GM23248 (cell line): ENCODE measurements around the gene METTL25B. TPM values are rescaled to one million over a fixed set of nuclear protein-coding genes. Genes with fewer than 3 reads are reported as not detected.

ENCODE experiments used
- DNase-seq: peaks from one replicate; pipeline ENCODE4 v3.0.0-alpha.2; 2015
- H2AFZ ChIP-seq: fragments of 200-600 bp; sonication (generic); 2 replicates; pipeline ENCODE4 v1.6.1; 2016; ENCODE audit warnings: antibody characterized with exemption
- H3F3A ChIP-seq: fragments of 200-600 bp; sonication (generic); 2 replicates; pipeline ENCODE4 v1.6.1; 2016; ENCODE audit warnings: mild to moderate bottlenecking, antibody characterized with exemption, mixed run types; ENCODE audit not compliant: insufficient read depth
- H3K27ac ChIP-seq: fragments of 200-600 bp; sonication (generic); 2 replicates; pipeline ENCODE4 v1.5.1; 2016; ENCODE audit warnings: mild to moderate bottlenecking
- H3K27me3 ChIP-seq: fragments of 200-600 bp; sonication (generic); replicated peaks from 2 replicates; pipeline ENCODE4 v1.6.1; 2016; ENCODE audit warnings: mild to moderate bottlenecking; ENCODE audit not compliant: insufficient read depth
- H3K36me3 ChIP-seq: fragments of 200-600 bp; sonication (generic); 2 replicates; pipeline ENCODE4 v1.6.1; 2016; ENCODE audit warnings: low read depth, mild to moderate bottlenecking
- H3K4me1 ChIP-seq: fragments of 200-600 bp; sonication (generic); 2 replicates; pipeline ENCODE4 v1.6.1; 2016; ENCODE audit warnings: mild to moderate bottlenecking; ENCODE audit not compliant: insufficient read depth
- H3K4me2 ChIP-seq: fragments of 200-600 bp; sonication (generic); one replicate; pipeline ENCODE4 v1.6.1; 2016; ENCODE audit warnings: mild to moderate bottlenecking; ENCODE audit not compliant: unreplicated experiment
- H3K4me3 ChIP-seq: fragments of 200-600 bp; sonication (generic); 2 replicates; pipeline ENCODE4 v1.5.1; 2016; ENCODE audit warnings: mild to moderate bottlenecking
- H3K79me2 ChIP-seq: fragments of 200-600 bp; sonication (generic); 2 replicates; pipeline ENCODE4 v1.6.1; 2016; ENCODE audit warnings: mild to moderate bottlenecking; ENCODE audit not compliant: insufficient read depth
- H3K9ac ChIP-seq: fragments of 200-600 bp; sonication (generic); 2 replicates; pipeline ENCODE4 v1.6.1; 2016; ENCODE audit warnings: mild to moderate bottlenecking
- H3K9me2 ChIP-seq: fragments of 200-600 bp; sonication (generic); 2 replicates; pipeline ENCODE4 v1.6.1; 2016; ENCODE audit warnings: mixed run types, mild to moderate bottlenecking, moderate library complexity; ENCODE audit not compliant: insufficient read depth
- H3K9me3 ChIP-seq: fragments of 200-600 bp; sonication (generic); one replicate; pipeline ENCODE4 v1.6.1; 2017; ENCODE audit warnings: low read depth
- H4K20me1 ChIP-seq: fragments of 200-600 bp; sonication (generic); 2 replicates; pipeline ENCODE4 v1.6.0; 2016; ENCODE audit not compliant: insufficient read depth
- EZH2 ChIP-seq: fragments of 200-600 bp; sonication (generic); IDR thresholded peaks from 2 replicates; pipeline ENCODE4 v1.6.1; 2018; ENCODE audit warnings: antibody characterized with exemption, mild to moderate bottlenecking; ENCODE audit not compliant: insufficient read depth, poor library complexity, severe bottlenecking
- EZH2phosphoT487 ChIP-seq: fragments of 200-600 bp; sonication (generic); IDR thresholded peaks from 2 replicates; pipeline ENCODE4 v1.6.1; 2018; ENCODE audit warnings: antibody characterized with exemption, moderate library complexity, mild to moderate bottlenecking, low read depth; ENCODE audit not compliant: insufficient read depth
- WGBS, 2 experiments: methylation state at CpG; one replicate each; pipeline ENCODE4 v1.1.6; 2015 to 2017; ENCODE audit warnings: low lambda C conversion rate in 2 of 2, low coverage in 1 of 2; ENCODE audit errors: missing lambda C conversion rate in 2 of 2; 5-methylcytosine and 5-hydroxymethylcytosine counted together
- in situ Hi-C: fragments of 300-500 bp; cut with MboI; formaldehyde crosslinking; loops from 2 replicates; pipeline ENCODE4 v1.15.0; 2020
- polyA plus RNA-seq: library from polyadenylated mRNA; unstranded; fragments of >200 nt; fragmentation: Nextera tagmentation; extraction: Ambion mirVana; gene quantifications from 2 replicates; pipeline ENCODE4 v1.2.1, GENCODE V29; 2016
- total RNA-seq: library from RNA; depleted of rRNA; stranded (reverse); fragments of >200 nt; shearing (Covaris generic); gene quantifications from 2 replicates; pipeline ENCODE4 v1.2.3, GENCODE V29; 2014

The METTL25B gene
- total and polyA plus RNA-seq, 2 experiments from 2014 or later: 4.5 to 7.4 TPM

DNA sequence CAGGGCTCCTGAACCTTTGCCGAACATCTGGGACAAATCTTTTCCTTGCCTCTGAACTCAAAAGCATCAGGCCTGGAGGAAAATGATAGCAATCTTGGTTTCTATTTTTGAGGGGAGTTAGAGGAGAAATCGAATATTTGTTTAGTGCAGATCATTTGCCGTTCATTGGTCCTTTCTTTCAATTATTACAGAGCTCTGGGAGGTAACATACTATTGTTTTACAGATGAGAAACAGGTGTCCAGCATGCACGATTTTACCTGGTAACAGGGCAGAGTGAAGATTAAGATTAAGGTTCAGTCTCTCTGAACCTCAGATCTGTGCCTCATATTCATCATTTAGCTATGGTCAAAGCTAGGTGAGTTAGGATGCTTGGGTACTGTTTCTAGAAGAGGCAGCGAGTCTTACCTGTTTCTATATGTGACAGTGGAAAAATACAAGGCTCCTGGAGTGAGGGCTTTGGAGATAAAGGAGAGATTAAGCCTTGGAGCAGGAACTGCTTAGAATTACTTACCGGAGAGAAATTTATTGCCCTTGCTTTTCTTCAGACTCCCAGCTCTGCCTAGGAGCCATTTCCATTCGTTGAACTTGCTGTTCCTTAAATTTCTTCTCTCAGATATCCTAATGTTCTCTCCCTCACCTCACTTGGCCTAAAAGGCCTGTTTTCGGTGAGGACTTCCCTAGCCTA is 40.5 kb downstream of the METTL25B start:
- Histone ChIP-seq H3K9me2 (no peaks in the 10 kb centered on the region), H3K4me3 (peak overlapping the region; percentile 100), H3K27ac (peak overlapping the region; percentile 93), H3K4me2 (peak overlapping the region; percentile 92), H3K9ac (peak overlapping the region; percentile 100), H3K79me2 (peaks cover 77% of the 10 kb centered on the region), H3K36me3 (peaks cover 13% of the 10 kb centered on the region; the same call in 1 of the 2 replicates), H3K9me3 (no peaks in the 10 kb centered on the region), H3K4me1 (peaks cover 30% of the 10 kb centered on the region), H4K20me1 (no peaks in the 10 kb centered on the region), H3F3A (no peaks in the 10 kb centered on the region; the same call in 1 of the 2 replicates), H3K27me3 (no peaks in the 10 kb centered on the region), H2AFZ (no peak overlapping the region)
- DNase-seq: no peak
- 13 to 17% methylated on average over 8 of the region's 8 CpGs for WGBS, 2 experiments
- TF ChIP-seq EZH2phosphoT487: no peak
- no peak for TF ChIP-seq EZH2
- in situ Hi-C loops: no loop called here

DNA sequence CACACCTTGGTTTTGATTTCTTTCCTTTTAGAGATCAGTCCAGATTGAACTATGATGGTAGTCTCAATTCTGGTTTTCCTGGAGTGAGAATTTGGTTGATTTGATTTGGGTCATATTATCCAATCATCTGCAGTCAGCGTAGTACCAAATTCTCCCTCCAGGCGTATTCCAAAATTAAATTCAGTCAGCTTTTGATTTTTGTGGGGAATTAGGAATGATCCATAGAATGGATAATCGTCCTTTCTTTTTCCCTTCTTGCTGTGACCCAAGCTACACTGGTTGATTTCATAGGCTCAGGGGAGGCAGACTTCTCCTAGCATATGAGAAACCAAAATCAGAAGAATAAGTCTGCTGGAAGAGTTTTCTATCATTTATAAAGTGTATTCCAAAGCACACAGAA is 44.0 kb downstream of the METTL25B start:
- 74 to 80% methylated on average over 3 of the region's 3 CpGs for WGBS, 2 experiments
- H3K27me3 ChIP-seq: no peaks in the 10 kb centered on the region
- no peak overlapping the region for H3K27ac ChIP-seq
- no peak overlapping the region for H3K9ac ChIP-seq
- H3K36me3 ChIP-seq: peaks cover 13% of the 10 kb centered on the region; the same call in 1 of the 2 replicates
- no peak overlapping the region for H2AFZ ChIP-seq
- peaks cover 97% of the 10 kb centered on the region for H3K79me2 ChIP-seq
- in situ Hi-C loops: no loop called here
- TF ChIP-seq EZH2phosphoT487 (no peak), EZH2 (no peak)
- H4K20me1 ChIP-seq: peaks cover 10% of the 10 kb centered on the region
- no peaks in the 10 kb centered on the region for H3K9me3 ChIP-seq
- H3K4me3 ChIP-seq: no peak overlapping the region
- H3F3A ChIP-seq: peaks cover 9% of the 10 kb centered on the region; the same call in 1 of the 2 replicates
- no peaks in the 10 kb centered on the region for H3K9me2 ChIP-seq
- H3K4me2 ChIP-seq: no peak overlapping the region
- no peak for DNase-seq
- H3K4me1 ChIP-seq: peaks cover 31% of the 10 kb centered on the region

DNA sequence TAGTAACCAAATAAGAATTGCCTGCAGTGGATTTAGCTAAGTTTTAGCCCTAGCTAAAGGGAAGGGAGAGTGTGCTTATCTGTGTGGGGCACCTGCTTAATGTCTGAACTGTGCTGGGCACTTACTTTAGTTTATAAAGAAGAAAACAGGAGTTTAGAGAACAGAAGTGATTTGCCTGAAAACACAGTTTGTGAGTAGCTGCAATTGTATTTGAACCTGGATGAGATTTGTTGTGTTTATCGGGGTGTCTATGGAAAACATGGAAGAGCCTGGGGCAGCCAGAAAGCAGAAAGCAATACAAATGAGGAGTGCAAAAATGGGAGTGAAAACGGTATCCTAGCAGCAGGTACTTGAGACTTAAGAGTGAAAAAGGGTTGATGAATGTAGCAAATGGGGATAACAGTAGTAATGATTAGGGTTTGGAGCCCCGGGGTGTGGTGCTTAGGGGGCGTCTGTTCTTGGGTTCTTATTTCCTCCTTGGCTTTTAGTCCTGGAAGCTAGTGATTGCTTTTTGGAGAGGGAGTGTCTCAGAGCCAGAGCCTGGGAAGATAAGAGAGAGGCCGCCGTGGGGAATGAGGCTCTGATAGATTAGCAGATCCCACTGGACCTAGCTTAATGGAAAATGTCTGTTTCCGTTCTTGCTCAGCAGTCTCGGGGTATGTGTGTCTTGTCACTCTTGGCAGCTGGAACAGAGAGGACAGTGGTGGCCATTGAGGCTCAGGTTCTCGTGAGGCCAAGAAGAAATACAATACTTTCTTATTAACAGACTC is 44.6 kb downstream of the METTL25B start:
- no peak for DNase-seq
- H3K4me2 ChIP-seq: no peak overlapping the region
- H3K79me2 ChIP-seq: peaks cover 98% of the 10 kb centered on the region
- H3K9me2 ChIP-seq: no peaks in the 10 kb centered on the region
- no peaks in the 10 kb centered on the region for H3K9me3 ChIP-seq
- TF ChIP-seq EZH2: no peak
- peaks cover 16% of the 10 kb centered on the region for H4K20me1 ChIP-seq
- H2AFZ ChIP-seq: no peak overlapping the region
- H3F3A ChIP-seq: peaks cover 9% of the 10 kb centered on the region; the same call in 1 of the 2 replicates
- H3K4me3 ChIP-seq: no peak overlapping the region
- H3K9ac ChIP-seq: no peak overlapping the region
- no peak overlapping the region for H3K27ac ChIP-seq
- in situ Hi-C loops: no loop called here
- peaks cover 13% of the 10 kb centered on the region; the same call in 1 of the 2 replicates for H3K36me3 ChIP-seq
- WGBS, 2 experiments: 58 to 59% methylated on average over 9 of the region's 9 CpGs
- H3K27me3 ChIP-seq: no peaks in the 10 kb centered on the region
- H3K4me1 ChIP-seq: peaks cover 36% of the 10 kb centered on the region

DNA sequence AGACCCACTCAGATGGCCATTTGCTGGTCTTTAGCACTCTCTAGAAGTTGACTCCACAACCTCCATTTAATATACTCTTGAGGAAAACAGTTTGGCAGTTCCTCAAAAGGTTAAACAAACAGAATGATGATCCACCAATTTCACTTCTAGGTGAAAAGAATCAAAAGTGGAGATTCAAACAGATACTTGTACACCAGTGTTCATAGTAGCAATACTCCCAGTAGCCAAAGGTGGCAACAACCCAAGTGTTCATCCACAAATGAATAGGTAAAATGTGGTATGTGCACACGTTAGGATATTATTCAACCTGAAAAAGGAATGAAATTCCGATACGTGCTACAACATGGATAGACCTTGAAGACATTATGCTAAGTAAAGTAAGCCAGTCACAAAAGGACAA is 45.3 kb downstream of the METTL25B start:
- Histone ChIP-seq H3K9ac (no peak overlapping the region), H4K20me1 (peaks cover 16% of the 10 kb centered on the region), H3K9me2 (no peaks in the 10 kb centered on the region), H3K36me3 (peaks cover 13% of the 10 kb centered on the region; the same call in 1 of the 2 replicates), H2AFZ (no peak overlapping the region), H3K4me3 (no peak overlapping the region), H3K4me1 (peaks cover 36% of the 10 kb centered on the region), H3K27me3 (no peaks in the 10 kb centered on the region), H3K4me2 (no peak overlapping the region), H3F3A (peaks cover 9% of the 10 kb centered on the region; the same call in 1 of the 2 replicates), H3K79me2 (peaks cover 98% of the 10 kb centered on the region), H3K27ac (no peak overlapping the region), H3K9me3 (no peaks in the 10 kb centered on the region)
- peak; percentile 15 for DNase-seq
- TF ChIP-seq EZH2 (no peak), EZH2phosphoT487 (no peak)
- 83 to 92% methylated on average over 3 of the region's 3 CpGs for WGBS, 2 experiments
- in situ Hi-C loops: no loop called here
